HG03097 (cell line): ENCODE data around the gene TMEM89.

Source experiments
- ATAC-seq: cut with Tn5 transposase; IDR thresholded peaks from one replicate; pipeline ENCODE4 v1.9.1; 2021; ENCODE audit not compliant: unreplicated experiment, low FRiP score

TMEM89 gene

GRCh38 chr3:48619541-48620524 is 1.7 kb downstream of the TMEM89 start:
- no peak for ATAC-seq

DNA sequence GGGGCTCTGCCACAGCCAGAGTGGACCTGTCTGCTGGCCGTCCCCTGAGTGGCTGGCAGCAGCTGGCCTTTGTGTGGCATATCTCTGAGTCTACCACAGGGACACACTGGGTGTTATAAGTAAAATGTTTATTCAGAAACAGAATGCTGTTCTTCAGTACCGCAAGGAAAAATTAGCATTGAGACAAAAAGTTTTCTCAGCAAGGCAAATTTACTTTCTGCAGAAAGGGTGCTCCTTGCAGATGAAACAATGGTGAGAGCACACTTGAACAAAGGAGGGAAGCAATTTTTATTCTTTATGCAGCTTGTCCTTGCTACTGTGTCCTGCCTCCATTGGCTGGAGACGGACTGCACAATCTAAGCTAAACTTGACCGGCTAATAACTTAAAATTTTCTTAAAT is 4.0 kb downstream of the TMEM89 start:
- ATAC-seq = no peak

GRCh38 chr3:48614044-48614443 is 7.5 kb downstream of the TMEM89 start:
- ATAC-seq = no peak

DNA sequence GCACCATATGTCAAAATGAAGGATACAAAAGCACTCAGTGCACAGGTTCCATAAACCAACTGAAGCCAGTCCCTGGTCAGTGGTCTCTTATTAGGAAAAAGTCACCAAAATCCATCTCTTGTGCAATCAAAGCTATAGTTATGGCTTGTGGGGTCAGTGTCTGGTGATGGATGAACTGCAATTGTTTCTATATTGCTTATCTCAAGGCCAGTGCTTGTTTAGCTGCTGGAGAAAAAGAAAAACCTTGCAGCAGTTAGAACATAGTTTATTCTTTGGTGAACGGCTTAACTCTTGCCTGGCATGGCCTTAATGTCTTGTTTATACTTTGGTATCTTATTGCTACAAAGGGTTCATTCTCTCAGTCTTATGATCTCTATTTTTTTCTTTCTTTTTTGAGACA is 9.3 kb downstream of the TMEM89 start:
- no peak for ATAC-seq

DNA sequence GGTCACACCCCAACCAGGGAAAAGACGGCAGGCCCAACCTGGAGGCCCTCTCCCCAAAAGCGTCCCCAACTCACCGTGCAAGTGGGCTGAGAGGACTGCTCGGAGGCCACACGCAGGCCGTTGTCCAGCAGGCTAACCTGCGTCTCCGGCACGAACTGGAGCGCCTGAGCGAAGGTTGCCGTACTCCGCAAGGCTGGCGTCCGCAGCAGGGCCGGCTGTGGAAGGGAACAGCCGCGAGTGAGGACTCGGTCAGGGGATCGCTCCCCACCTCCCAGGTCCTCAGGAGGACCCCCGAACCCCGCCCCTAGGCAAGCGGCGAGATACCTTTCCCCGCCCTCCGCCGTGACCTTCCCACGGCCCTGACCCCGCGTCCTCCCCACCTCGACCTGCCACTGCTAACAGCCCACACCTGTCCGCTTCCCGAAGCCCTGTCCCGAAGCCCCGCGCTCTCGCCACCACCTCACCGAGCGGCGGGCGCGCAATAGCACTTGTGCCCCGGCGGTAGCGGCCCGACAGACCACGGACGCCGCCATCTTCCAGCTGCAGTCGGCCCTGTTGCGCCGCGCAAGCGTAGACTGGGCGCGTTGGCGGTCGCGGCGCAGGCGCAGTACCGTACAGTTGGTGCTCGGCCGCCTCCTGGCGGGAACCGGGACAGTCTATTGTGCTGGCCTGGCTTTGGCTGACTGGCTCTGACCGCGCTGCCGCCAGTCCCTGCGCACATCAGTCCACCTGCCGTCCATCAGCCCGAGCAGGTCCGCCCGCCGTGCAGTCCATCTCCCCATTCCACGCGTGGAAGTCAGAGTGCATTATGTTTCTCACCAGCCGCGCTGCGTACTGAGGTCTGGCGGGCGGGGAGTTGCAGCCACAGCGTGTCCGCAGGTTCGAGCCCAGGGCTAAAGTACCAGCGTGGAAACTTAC is 12.2 kb downstream of the TMEM89 start, which contains the start of gene UQCRC1:
Gene UQCRC1 (minus strand): TSS at position 559 of the 918 bp plus-strand sequence. CDS start 26 bp downstream, at position 533.
- ATAC-seq = peak; percentile 95

GRCh38 chr3:48607519-48607918 is 14.1 kb downstream of the TMEM89 start:
- ATAC-seq = no peak

- no peak for ATAC-seq
Measured at GRCh38 chr3:48601622-48601994, 20.0 kb downstream of the TMEM89 start.

GRCh38 chr3:48600711-48601621 is 20.6 kb downstream of the TMEM89 start:
- ATAC-seq = no peak

GRCh38 chr3:48599509-48600285 is 21.9 kb downstream of the TMEM89 start:
- ATAC-seq = no peak

DNA sequence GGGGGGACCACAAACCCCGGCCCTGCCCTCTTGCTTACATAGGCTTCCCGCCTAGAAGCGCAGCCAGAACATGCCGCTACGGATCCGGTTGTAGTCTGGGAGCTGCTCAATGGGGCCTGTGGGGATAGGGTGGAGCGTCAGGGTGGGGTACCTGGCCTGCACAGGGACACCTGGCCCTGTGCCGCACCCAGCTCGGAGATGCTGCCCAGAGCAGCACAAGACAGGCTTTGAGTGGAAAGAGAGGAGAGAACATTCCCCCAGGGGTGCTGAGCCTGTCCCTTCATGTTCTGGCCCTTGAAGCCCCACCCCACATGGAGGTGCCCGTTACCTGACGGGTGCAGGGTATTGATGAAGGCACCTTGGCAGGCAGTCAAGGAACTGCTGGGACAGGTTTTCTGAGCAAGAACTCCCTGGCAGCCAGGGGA is 22.5 kb downstream of the TMEM89 start:
- no peak for ATAC-seq

GRCh38 chr3:48598323-48599076 is 23.1 kb downstream of the TMEM89 start:
- no peak for ATAC-seq

GRCh38 chr3:48597408-48597800 is 24.2 kb downstream of the TMEM89 start:
- no peak for ATAC-seq

DNA sequence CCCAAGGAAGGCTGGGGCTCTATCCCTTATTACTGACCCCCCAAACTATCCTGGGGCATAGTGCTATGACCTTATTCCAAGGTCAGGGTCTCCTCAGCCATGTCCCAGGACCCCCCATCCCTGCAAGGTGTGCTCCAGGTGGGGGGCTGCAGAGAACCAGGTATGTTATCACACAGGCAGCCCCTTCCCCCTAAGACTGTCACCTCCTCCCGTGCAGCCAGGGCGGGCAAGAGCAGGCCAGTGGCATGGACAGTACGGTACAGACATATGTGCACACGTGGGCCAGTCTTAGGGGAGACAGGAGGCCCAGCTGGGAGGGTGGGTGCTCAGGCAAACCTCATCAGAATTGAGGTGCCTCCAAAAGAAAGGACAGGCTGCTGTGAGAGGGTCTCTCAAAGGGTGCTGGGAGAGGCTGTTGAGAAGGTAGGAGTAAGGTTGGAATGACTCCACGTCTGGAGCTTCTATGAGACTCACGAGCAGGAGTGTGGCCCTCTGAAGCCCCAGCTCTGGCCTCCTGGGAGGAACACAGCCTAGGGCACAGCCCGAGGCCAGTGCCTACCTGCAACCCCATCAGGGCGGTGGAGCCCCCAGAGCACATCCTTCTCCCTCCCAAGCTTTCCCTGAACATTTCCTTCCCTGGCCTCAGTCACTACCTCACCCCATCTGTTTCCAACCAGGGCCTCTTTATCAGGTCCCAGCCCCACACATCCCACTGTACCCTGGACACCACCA is 24.7 kb downstream of the TMEM89 start:
- no peak for ATAC-seq

DNA sequence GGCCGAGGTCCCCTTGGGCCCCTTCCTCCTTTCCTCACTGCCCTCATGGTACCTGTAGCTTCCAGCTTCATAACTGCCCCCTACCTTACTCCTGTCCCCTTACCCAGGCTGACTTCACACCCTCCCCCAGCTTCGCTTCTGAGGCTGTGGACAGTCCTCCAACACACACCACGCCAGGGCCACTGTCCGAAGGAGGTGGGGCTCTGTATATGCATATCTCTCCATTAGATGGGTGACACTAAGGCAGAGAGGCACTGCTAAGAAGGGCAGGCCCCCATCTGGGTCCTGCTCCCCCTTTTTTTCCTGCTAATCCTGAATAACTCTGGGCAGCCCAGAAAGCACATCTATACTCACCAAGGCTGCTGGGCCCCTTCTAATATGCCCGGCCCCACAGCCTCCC is 25.4 kb downstream of the TMEM89 start:
- no peak for ATAC-seq

DNA sequence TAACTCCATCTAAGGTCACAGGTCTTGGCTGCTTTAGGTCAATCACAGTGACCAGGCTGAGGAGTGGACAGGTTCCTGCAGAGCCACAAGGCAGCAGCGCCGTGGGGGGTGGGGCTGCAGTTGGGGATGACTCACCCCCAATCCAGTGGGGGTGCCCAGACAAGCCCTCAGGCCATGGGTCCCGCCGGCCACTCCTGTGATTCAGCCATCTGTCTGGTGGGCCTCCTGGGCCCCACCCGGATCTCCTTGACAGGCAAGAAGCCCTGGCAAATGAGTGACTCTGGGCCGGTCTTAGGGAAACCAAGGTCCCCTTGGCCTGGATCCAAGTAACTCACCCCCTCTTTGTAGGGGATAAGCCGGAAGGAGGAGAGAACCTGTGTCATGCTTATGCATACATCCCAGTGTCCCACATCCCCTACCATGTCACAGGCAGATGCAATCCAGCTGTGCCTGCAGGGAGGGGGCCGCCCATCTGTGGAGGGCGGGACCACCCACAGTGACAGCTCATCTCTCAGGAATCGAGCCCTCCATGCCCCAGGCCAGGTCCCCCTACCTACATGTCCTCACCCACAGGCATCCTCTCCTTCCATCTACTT is 25.9 kb downstream of the TMEM89 start:
- no peak for ATAC-seq

DNA sequence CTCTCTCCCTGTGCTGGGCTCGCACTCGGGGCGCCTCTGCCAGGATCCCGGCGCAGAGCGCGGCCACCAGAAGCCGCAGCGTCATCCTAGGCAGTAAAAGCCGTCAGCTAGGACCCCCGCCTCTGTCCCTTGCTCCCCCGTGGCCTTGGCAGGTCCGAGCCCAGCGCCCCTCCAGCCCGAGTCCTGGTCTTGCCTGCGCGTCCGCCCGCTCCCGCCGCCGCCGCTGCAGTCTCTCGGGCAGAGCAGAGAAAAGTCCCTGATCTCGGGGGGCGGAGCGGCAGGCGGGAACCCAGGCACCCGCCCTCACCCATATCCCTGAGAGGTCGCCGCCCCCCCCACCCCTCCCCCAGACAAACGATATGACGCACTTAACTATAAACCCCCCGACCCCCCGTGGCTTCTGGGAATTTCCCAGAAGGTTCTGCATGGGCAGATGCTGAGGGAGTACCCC is 26.5 kb downstream of the TMEM89 start, which contains the start of gene COL7A1:
Gene COL7A1 (minus strand): TSS at position 255 of the 451 bp plus-strand sequence. CDS start 170 bp downstream, at position 85.
- no peak for ATAC-seq

GRCh38 chr3:48594417-48595049 is 27.0 kb downstream of the TMEM89 start:
- ATAC-seq = no peak
